ENCODE results near the gene COL4A2.

The COL4A2 gene

DNA sequence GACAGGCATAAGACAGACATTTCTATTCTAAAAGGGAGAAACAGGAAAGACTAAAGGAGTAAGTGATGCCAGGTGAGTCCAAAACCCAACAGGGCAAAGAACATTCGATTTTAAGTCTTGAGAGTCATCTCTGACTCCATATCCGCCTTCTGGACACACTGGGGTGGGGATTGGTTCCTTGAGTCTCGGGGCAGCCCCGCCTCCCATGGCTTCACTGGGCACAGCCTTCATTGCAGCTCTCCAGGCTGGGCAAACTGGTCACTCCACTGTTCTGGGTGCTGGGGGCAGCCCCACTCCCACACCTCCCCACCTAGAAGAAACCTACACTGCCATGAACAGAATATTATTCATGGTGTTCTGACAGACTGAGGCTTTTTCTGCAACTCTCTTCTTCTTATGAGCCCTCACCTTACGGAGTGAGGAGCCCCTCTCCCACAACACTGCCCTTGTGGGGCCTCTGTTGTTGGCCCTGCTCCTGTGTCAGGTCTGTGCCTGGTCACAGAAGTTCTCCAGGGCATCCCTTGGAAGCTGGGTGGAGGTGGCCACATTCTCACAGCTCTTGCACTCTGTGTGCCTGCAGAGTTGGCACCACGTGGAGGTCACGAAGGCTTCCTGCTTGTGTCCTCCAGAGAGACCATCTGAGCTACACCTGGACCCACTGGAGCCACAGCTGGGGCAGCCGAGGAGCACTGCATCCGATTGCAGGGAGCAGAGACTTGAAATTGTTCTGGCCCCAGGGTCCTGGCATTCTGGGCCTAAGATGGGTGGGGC lies 95.4 kb downstream of the COL4A2 start:
- peak; percentile 30 for DNase-seq (ENCODE audit: low spot score)

DNA sequence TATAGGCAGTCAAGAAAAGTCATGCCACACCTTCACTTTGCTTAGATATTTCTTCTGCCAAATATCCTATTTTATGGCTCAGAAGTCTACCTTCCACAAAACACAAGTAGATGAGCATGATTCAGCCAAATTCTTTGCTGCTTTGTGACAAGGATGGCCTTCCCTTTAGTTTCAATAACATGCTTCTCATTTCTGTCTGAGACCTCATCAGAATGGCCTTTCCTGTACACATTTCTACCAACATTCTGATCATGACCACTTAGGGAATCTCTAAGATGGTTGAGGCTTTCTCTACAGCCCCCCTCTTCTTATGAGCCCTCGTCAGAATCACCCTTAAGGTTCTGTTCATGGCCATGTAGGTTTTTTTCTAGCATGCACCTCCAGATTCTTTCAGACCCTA lies 96.2 kb downstream of the COL4A2 start:
- DNase-seq (ENCODE audit: low spot score) = no peak

DNA sequence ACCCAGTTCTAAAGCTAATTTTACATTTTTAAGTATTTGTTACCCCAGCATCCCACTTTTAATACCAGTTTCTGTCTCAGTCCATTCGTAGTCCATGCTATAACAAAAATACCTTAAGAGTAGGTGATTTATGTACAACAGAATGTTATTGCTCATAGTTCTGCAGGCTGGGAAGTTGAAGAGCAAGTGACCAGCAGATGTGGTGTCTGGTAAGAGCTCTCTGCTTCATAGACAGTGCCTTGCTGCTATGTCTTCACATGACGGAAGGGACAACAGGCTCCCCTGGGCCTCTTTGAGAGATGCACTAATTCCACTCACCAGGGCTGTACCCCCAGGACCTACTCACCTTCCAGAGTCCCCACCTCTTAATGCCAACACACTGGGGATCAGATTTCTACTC lies 96.6 kb downstream of the COL4A2 start:
- DNase-seq (ENCODE audit: low spot score) = peak; percentile 15

DNA sequence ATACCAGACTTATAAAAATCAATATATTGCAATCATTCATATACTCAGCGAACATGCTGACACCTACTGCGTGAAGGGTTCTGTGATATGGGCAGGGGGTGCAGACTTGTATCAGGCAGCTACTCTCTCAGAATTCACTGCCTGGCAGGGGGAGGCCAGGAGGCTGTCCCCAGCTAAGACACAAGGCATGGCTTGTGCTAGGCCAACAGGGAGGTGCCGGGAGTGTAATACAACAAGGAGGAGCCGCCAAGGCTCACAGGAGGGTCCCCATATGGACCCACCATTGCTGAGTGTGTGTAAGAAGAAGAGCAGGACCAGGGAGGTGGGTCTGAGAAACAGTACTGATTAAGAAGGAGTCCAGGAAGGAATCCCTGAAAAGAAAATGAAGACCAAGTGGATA lies 97.2 kb downstream of the COL4A2 start:
- no peak for DNase-seq (ENCODE audit: low spot score)

DNA sequence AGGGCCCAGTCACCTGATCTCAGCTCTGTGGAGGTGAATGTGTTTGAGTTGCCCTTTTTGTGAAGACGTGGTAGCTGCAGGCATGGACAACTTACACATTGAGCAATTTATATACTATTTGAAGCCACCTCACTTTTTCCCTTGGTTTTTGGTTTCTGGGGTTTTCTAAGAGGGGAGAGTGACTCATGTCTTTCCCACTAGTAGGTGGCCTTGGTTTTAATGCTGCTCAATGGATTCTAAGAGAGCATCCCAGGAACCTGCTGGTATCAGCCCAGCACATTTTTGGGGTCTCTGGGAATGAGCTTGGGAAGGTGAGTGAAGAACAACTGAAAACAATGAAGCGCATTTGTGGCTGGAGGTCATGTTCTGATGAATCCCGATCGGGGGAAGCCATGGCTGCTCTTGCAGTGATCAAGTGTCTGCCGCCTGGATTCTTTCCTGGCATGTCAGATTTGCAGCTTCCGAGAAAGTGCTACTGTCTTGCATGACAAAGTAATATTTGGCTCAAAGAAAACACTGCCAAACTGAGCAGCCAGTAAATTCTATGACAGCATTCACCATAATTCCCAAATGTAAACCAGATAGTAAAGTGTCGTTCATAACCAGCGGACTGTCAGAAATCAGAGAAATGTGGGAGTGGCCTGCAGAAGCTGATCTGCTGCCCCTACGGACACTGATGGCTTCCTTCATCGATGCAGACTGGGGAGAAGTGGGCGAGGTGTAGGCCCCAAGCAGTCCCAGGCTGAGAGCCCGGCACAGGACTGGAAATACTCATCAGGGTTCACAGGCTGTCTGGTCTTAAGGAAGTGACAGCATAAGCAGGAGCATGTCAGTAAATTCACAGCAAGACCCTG lies 98.7 kb downstream of the COL4A2 start:
- DNase-seq (ENCODE audit: low spot score) = peak; percentile 30

DNA sequence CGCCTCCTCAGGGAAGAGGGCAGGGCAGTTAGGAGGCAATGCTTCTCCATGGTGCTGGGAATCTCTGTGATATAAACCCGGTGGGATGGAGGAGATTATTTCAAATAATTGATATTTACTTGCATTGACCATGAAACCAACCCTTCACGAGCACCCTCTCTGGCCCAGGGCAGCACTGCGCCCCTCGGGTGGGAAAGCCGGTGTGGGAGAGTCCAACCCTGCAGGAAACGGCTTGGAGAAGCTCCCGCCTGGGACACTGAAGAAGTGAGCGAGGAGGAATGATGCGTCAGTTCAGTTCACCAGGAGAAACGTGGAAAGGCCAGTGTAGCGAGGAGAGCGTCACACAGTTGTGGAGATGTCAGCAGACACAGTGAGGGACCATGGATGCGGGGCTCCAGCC lies 99.9 kb downstream of the COL4A2 start:
- peak; percentile 37 for DNase-seq (ENCODE audit: low spot score)

DNA sequence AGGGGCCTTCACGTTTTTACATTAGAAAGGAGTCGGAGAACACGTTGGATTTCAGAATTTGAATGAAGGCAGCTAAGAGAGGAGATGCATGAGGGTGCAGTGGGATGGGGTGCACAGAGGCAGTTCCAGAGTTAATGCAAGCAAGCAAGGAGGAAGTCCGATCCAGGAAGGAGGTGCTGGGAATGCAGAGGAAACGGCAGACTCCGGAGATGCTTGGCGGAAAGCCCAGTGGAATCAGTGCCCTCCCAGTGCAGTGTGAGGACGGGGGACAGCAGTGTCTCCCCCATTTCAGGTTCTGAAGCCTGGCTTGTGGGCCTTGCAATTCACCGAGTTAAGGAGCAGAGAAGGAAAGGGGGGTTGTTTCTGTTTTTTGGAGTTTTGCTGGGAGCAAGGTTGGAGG lies 100.4 kb downstream of the COL4A2 start:
- peak; percentile 24 for DNase-seq (ENCODE audit: low spot score)

DNA sequence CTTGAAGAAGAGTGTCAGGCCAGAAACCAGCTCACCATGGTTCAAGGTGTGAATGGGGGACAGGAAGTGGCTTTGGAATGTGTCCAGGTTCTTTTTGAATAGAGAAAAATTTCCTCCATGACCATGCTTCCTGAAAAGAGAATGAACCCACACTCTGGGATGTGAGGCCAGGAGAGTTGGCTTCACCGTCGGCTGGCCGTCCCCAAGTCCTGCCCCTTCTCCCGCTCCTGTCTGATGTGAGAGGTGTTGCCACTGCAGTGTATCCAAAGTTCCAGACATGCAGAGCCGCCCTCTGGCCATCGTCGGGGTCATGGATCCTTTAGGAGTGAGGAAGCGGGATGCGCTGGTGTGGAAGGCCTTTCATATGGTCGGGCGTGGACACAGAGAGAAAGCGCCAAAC lies 101.2 kb downstream of the COL4A2 start:
- DNase-seq (ENCODE audit: low spot score) = peak; percentile 30

DNA sequence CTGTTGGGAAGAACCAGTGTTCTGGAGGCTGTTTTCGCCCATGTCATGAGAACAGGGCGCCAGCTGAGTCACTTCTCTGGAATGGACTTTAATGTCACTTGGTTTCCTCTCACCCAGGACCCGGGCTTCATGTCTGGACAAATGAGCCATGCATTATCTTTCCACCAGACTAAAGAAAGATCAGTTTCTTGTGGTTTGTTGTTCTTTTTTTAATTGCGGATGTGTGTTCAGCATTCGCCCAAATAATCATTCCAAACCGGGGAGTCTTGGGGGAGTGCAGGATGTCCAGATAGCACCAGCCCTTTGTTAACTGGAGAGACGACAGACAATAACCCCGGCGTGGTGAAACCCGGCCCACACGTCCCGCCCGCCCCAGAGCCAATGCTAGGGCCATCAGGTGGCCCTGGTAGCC lies 102.5 kb downstream of the COL4A2 start:
- no peak for DNase-seq (ENCODE audit: low spot score)

DNA sequence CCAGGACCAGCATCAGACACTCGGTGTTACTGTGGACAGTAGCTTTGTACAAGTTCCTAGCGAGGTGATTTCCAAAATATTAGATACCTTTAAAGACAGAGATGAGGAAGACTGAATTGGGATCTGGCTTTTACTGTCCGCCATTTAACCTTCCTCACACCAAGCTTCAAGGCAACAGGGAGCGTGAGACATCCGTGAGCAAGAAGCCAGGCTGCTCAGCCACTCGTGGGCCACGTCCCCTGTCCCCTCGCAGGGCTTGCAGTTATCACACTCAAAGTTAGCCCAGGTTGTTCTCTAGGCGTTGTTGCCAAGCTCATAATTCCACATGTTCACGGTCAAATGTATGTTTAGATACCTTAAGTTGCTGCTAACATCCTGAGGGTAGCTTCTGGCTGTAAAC lies 102.9 kb downstream of the COL4A2 start:
- peak; percentile 25 for DNase-seq (ENCODE audit: low spot score)

DNA sequence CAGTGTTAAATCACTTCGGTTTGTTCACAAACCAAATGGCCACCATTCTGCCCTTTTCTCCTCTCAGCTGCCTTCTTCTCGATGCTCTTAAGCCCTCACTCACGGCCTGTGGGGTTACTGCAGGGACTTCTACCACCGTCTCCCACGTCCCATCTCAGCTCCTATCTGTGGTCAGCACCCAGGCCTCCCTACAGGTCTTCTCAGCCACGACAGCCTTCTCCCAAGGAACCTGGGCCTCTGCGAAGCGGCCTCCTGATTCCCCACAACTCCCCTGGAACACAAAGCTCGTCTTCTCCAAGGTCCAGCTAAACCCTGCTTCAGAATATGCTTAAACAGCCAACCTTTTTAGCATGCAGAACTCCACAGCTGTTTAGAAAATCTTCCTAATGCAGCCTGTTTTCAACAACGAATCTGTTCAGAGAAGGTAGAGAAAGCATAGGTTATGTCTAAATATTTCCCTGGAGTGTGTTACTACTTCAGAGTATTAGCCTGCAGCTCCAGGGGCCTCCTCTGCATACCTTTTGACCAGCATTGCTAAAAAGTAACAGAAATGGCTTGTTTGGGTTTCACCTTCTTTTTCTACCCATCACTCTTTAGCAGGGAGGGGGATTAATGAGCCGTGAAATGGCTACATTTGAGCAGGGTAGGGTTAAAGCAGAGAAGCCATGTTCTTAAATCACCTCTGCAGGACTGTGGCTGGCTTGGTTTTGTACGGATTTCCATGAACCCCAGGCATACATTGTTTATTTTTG lies 104.0 kb downstream of the COL4A2 start:
- no peak for DNase-seq (ENCODE audit: low spot score)

DNA sequence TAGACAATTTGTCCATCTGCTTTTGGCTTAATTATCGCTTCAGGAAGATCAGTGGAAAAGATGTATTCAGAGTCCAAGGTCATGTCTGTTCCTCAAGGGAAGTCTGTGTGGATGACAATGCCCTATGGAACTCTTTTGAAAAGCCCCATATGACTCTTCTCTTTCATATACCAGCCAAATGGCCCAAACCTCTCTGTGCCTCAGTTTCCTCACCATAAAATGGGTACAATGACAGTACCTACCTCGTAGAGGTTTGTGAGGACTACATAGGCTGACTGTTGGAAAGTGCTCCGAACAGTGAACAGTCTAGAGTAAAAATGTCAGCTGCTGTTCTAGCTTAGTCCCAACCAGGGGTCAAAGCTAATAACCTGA lies 104.6 kb downstream of the COL4A2 start:
- DNase-seq (ENCODE audit: low spot score) = no peak

DNA sequence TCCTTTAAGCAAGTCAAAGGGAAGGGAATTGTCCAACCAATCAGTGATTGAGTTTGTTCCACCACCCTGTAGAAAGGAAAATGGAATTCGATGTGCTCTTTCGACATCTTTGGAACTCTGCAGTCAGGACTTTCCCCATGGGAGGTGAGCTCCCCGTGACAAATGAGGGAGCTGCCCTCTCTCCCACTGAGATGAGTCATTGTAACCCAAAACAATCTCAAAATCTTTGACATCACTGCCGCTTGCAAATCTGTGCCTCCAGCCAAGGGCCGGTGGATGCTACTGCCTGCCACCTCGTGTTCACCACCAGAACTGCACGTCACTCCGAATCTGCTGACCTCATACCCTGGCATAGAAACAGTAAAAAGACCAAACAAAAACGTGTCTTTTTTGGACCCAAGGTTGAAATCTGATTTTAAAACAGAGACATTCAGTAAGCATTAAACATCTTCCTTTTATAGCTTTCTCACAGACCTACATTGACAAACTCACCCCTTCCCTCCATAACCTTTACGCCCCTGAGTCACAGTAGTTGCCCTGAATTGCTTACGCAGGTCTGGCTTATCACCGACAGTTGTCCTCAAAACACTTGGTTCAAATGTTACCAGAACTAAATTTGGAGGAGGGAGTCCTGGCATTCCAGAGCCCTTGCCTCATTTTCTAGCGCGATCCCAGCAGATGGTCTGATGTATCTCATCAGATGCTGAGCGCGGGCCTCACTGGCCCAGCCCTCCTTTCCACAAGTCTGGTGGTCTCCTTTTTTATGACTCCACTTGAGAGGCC lies 105.2 kb downstream of the COL4A2 start:
- DNase-seq (ENCODE audit: low spot score) = peak; percentile 82

DNA sequence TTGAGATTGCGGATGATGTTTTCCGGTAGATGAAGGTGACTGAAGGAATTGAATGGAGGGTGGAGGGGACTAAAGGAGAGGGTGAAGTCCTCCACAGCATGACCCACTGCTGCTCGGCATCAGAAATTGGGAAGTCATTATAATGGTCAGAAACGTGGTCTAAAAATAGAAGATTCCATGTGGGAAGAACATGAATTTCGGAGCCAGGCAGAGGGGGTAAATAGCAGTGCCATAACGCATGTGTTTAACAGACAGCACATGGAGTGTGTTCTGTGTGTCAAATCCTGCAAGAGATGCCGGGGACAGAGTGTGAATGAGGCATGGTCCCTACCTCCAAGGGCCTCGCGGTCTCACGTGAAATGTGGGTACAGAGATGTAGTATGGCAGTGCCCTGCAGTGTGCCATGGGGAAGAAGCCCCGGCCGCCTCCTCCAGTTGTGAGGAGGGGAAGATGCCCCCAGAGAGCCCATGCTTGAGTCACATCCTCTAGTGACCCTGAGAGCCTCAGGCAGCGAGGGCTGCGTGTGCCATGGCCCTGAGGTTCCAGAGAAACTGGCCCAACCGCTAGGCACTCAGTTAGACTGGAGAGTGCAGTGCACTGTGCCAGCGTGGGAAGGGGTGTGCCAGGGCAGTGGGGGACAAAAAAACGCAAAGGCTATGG lies 106.1 kb downstream of the COL4A2 start:
- no peak for DNase-seq (ENCODE audit: low spot score)

DNA sequence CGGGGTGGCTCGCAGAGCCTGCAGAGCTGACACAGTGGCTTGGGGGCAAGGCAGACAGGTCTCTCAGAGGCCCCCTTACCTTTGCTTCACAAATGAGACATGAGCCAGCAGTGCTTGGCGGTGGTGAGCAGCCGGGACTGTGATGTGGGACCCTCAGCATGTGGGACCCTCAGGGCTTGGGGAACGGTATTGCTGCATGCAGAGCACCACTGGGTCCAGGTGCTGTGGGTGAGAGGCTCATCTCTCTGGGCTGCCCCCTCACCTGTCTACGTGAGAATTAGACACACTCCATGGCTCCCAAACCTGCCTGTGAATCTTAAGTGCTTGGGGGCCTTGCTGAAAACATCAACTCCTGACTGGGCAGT lies 106.6 kb downstream of the COL4A2 start:
- no peak for DNase-seq (ENCODE audit: low spot score)

DNA sequence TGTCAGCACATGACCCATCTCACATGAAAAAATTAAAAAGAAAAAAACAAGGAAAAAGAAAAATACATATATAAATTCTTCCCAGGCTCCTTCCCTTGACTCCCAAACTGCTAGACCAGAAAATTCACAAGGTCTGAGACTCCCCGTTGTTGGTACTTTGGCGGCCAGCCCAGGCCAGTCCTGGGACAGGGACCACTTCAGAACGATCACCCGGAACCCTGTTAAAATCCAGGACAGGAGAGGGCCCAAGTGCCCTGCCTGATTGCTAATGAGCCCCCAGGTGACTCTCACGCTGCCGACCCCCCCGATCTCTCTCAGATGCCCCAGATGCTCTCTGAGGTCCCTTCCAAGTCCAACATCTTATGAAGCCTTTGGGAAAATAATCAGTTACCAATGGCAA lies 107.2 kb downstream of the COL4A2 start:
- no peak for DNase-seq (ENCODE audit: low spot score)

DNA sequence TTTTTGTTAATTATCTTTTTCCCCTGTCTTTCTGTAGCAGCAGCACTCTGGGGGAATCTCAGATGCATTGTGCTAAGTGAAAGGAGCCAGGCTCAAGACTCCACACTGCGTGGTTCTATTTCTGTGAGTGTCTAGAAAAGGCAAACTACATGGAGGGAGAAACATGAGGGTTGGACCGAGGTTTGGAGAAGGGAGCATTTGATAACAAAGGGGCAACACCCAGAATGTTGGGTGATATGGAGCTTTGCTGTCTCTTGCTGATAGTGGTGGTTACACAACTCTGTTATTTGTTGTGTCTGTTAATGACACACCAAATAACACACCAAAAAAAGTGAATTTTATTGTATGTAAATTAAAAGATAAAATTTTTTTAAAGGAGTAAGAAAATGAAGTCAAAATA lies 107.8 kb downstream of the COL4A2 start:
- no peak for DNase-seq (ENCODE audit: low spot score)

DNA sequence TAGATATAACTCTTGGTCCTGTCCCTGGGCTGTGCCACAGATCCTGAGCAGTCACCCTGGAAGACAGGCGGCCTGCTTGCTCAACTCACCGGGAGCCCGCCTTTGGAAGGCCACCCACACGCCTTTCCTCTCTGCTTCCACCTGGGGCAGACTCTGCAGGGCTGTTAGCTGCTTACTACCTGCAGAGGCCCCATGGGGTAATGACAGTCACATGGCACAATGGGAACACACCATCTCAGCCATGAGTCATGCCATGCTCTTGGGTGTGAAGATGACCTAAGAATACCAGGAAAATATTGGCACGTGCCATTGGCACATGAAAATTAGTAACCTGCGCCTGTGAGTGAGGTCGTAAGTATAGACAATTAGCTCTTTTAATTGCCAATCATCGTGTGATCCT lies 108.6 kb downstream of the COL4A2 start:
- no peak for DNase-seq (ENCODE audit: low spot score)

DNA sequence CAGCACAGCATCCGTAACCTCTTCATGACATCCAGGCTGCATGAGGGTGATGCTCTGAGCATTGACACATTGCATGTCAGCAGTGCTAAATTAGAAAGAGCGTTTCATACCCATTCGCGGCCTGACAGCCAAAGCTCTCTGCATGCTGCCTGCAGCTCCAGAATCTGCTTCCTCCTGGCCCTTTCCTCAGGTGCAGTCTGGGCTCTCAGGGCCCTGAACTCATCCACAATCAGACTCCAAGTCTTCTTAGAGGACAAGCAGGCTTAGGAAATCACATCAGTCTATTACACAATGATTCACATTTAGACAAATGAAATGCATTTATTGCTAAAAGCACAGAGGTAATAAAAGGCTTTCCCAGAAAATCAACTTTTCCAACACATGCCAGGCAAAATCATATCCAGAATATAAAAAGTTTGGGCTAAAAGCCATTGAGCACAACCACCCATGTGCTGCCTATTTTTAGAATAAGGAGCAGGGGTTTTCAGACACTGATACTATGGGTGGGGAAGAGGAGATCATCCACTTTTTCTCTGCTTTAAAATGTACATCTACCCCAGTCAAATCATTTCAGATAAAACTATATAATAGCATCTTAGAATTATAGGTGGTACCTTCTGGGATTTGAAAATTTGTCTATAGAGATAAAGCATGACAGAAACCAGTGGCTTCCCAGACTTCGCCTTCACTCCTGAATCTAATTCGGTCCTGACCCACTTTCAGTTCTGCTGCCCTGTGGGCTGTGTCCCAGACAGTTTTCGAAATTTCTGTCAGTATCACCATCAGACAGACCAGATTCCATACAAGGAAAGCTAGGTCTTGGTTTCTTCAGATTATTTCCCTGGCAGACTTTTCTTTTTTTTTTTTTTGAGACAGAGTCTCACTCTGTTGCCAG lies 109.3 kb downstream of the COL4A2 start:
- DNase-seq (ENCODE audit: low spot score) = no peak

DNA sequence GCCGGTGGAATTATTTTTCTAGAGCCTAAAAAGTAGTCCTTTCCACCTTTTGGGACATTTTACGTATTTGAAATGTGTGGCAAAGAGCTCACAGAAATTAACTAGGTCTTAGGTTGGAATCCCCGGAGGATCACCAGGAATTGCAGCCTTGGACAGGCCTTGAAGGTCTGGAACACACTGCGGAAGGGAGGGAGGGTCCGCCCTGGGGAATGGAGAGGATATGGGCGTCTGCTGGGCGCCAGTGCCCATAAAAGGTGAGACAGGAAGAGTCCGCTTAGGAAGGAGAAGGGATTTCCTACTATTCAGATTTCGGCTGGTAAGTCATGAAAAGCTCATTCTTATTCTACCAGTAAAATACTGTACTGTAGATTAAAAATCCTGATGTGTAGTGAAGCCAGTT lies 111.9 kb downstream of the COL4A2 start:
- DNase-seq (ENCODE audit: low spot score) = no peak
